ENCODE results near the gene ADRA1B. TPM values are rescaled to one million over a fixed set of nuclear protein-coding genes. Genes with fewer than 3 reads are reported as not detected.
A peak's percentile ranks its signal among the peaks of the same experiment; 100 is the strongest.

Gene ADRA1B
- total RNA-seq, 2 experiments from 2014 or later = not detected

- ATAC-seq (no peak), DNase-seq (no peak)
- no peaks in the 10 kb centered on the region for H3K36me3 Mint-ChIP-seq (ENCODE audit: low read depth)
- no peak overlapping the region for H3K27ac Mint-ChIP-seq
- H3K9me3 Mint-ChIP-seq (ENCODE audit: low read depth) = no peaks in the 10 kb centered on the region
- POLR2A ChIA-PET = no interaction called here
- peaks cover 38% of the 10 kb centered on the region for H3K27me3 Mint-ChIP-seq
- CTCF ChIA-PET = interaction anchor here (0.6 kb wide), 1 partner anchor 147 kb away, joined by 3 read pairs; no protein-coding TSS in a partner anchor
- intact Hi-C loops (cut with DNase I, micrococcal nuclease) = no loop called here
- H3K4me1 Mint-ChIP-seq = peaks cover 5% of the 10 kb centered on the region
- H3K4me3 Mint-ChIP-seq = no peak overlapping the region
Observed at GRCh38 chr5:159912033-159912800, 4.1 kb upstream of the ADRA1B start.

GRCh38 chr5:159913048-159913447 lies 3.2 kb upstream of the ADRA1B start:
- Mint-ChIP-seq H3K4me3 (no peak overlapping the region), H3K36me3 (ENCODE audit: low read depth) (no peaks in the 10 kb centered on the region), H3K4me1 (peaks cover 6% of the 10 kb centered on the region), H3K9me3 (ENCODE audit: low read depth) (no peaks in the 10 kb centered on the region), H3K27me3 (peaks cover 41% of the 10 kb centered on the region), H3K27ac (no peak overlapping the region)
- intact Hi-C loops (cut with DNase I, micrococcal nuclease) = no loop called here
- ChIA-PET CTCF (interaction anchor here (1.1 kb wide), 1 partner anchor 49 kb away, joined by 3 read pairs; no protein-coding TSS in a partner anchor), POLR2A (no interaction called here)
- ATAC-seq (no peak), DNase-seq (no peak)

GRCh38 chr5:159913501-159913900 lies 2.8 kb upstream of the ADRA1B start:
- POLR2A ChIA-PET = no interaction called here
- DNase-seq (no peak), ATAC-seq (no peak)
- no peak overlapping the region for H3K27ac Mint-ChIP-seq
- no peaks in the 10 kb centered on the region for H3K36me3 Mint-ChIP-seq (ENCODE audit: low read depth)
- no peaks in the 10 kb centered on the region for H3K9me3 Mint-ChIP-seq (ENCODE audit: low read depth)
- H3K27me3 Mint-ChIP-seq = peaks cover 44% of the 10 kb centered on the region
- peaks cover 6% of the 10 kb centered on the region for H3K4me1 Mint-ChIP-seq
- CTCF ChIA-PET = interaction anchor here (0.7 to 1.1 kb wide), 2 partner anchors 49 to 428 kb away, joined by 3 read pairs; no protein-coding TSS in a partner anchor
- H3K4me3 Mint-ChIP-seq = no peak overlapping the region
- intact Hi-C loops (cut with DNase I, micrococcal nuclease) = no loop called here

DNA sequence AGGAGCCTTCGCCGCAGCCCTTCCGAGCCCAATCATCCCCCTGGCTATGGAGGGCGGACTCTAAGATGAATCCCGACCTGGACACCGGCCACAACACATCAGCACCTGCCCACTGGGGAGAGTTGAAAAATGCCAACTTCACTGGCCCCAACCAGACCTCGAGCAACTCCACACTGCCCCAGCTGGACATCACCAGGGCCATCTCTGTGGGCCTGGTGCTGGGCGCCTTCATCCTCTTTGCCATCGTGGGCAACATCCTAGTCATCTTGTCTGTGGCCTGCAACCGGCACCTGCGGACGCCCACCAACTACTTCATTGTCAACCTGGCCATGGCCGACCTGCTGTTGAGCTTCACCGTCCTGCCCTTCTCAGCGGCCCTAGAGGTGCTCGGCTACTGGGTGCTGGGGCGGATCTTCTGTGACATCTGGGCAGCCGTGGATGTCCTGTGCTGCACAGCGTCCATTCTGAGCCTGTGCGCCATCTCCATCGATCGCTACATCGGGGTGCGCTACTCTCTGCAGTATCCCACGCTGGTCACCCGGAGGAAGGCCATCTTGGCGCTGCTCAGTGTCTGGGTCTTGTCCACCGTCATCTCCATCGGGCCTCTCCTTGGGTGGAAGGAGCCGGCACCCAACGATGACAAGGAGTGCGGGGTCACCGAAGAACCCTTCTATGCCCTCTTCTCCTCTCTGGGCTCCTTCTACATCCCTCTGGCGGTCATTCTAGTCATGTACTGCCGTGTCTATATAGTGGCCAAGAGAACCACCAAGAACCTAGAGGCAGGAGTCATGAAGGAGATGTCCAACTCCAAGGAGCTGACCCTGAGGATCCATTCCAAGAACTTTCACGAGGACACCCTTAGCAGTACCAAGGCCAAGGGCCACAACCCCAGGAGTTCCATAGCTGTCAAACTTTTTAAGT lies 819 bp downstream of the ADRA1B start:
- Mint-ChIP-seq H3K4me3 (peak overlapping the region; percentile 5), H3K9me3 (ENCODE audit: low read depth) (no peaks in the 10 kb centered on the region)
- CTCF ChIA-PET = interaction anchor here (0.6 to 3.3 kb wide), 4 partner anchors 10 to 472 kb away, joined by 3 to 10 read pairs (median 4); no protein-coding TSS in a partner anchor

DNA sequence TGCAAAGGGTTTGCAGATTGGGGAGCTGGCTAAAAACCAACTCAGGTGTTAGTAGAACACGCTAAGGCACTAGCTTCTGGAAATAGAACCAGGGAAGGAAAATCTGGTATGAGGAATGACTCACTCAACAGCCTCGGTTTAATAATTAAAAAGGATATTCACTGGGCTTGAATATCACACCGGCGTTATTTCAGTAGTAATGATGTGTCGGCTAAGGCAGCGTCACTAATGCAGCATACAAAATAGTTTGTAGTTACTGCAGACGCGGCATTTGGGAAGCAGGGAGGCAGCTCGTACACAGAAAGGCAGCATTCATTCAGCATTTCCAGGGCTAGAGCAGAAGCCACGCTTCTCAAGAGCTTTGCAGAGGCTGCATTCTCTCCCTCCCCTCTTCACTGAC lies 1.7 kb downstream of the ADRA1B start:
- H3K4me1 Mint-ChIP-seq = peaks cover 6% of the 10 kb centered on the region
- intact Hi-C loops (cut with DNase I, micrococcal nuclease) = loop anchor here (2.0 to 5.0 kb wide), 4 partner anchors 586 to 761 kb away; partner anchors contain the start of gene IL12B (in 2 of the 2)
- no peaks in the 10 kb centered on the region for H3K9me3 Mint-ChIP-seq (ENCODE audit: low read depth)
- no peaks in the 10 kb centered on the region for H3K36me3 Mint-ChIP-seq (ENCODE audit: low read depth)
- ATAC-seq = no peak
- DNase-seq = no peak
- H3K4me3 Mint-ChIP-seq = no peak overlapping the region
- no peak overlapping the region for H3K27ac Mint-ChIP-seq
- peaks cover 45% of the 10 kb centered on the region for H3K27me3 Mint-ChIP-seq
- ChIA-PET CTCF (interaction anchor here (1.0 to 3.3 kb wide), 2 partner anchors 11 to 473 kb away, joined by 4 to 10 read pairs; no protein-coding TSS in a partner anchor), POLR2A (no interaction called here)

More for the DNA sequence above, 819 bp downstream of the ADRA1B start:
- intact Hi-C loops (cut with DNase I, micrococcal nuclease) = loop anchor here (1.0 to 5.0 kb wide), 6 partner anchors 401 to 760 kb away; partner anchors contain the start of gene IL12B (in 1 of the 2)
- H3K27me3 Mint-ChIP-seq = peaks cover 48% of the 10 kb centered on the region
- H3K4me1 Mint-ChIP-seq = peaks cover 6% of the 10 kb centered on the region
- no peak overlapping the region for H3K27ac Mint-ChIP-seq
- ATAC-seq = no peak
- DNase-seq = no peak
- H3K36me3 Mint-ChIP-seq (ENCODE audit: low read depth) = no peaks in the 10 kb centered on the region
- POLR2A ChIA-PET = no interaction called here

GRCh38 chr5:159921721-159922120 lies 5.4 kb downstream of the ADRA1B start:
- ChIA-PET CTCF (interaction anchor here (0.5 kb wide), 1 partner anchor 406 kb away, joined by 3 read pairs; no protein-coding TSS in a partner anchor), POLR2A (no interaction called here)
- Mint-ChIP-seq H3K36me3 (ENCODE audit: low read depth) (no peaks in the 10 kb centered on the region), H3K4me3 (no peak overlapping the region), H3K27ac (no peak overlapping the region), H3K27me3 (peaks cover 35% of the 10 kb centered on the region), H3K9me3 (ENCODE audit: low read depth) (no peaks in the 10 kb centered on the region), H3K4me1 (peaks cover 4% of the 10 kb centered on the region)
- no peak for DNase-seq
- intact Hi-C loops (cut with DNase I, micrococcal nuclease) = no loop called here
- no peak for ATAC-seq

DNA sequence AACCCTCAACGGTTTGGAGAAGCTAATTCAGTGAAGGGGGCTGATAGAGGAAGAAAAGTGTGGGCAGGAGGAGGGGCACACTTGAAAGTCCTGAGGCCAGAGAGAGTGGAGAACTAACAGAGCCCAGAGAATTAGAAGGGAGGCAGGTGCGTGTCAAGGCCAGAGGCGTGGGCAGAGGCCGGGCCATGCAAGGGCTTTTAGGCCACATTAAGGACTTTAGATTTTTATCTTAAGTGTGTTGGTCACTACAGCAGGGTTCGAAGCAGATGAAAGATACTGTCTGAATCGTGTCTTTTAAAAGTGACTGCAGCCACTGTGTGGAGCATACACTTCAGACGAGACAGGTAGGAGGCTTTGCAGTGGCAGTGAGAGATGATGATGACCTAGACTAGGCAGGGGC lies 6.7 kb downstream of the ADRA1B start:
- DNase-seq (no peak), ATAC-seq (no peak)
- Mint-ChIP-seq H3K27ac (no peak overlapping the region), H3K4me3 (no peak overlapping the region), H3K4me1 (no peaks in the 10 kb centered on the region), H3K27me3 (peaks cover 28% of the 10 kb centered on the region), H3K36me3 (ENCODE audit: low read depth) (no peaks in the 10 kb centered on the region), H3K9me3 (ENCODE audit: low read depth) (no peaks in the 10 kb centered on the region)
- ChIA-PET CTCF (no interaction called here), POLR2A (no interaction called here)
- intact Hi-C loops (cut with DNase I, micrococcal nuclease) = no loop called here

- no peak overlapping the region for H3K27ac Mint-ChIP-seq
- intact Hi-C loops (cut with DNase I, micrococcal nuclease) = no loop called here
- no peaks in the 10 kb centered on the region for H3K9me3 Mint-ChIP-seq (ENCODE audit: low read depth)
- peaks cover 28% of the 10 kb centered on the region for H3K27me3 Mint-ChIP-seq
- H3K4me1 Mint-ChIP-seq = no peaks in the 10 kb centered on the region
- H3K4me3 Mint-ChIP-seq = no peak overlapping the region
- H3K36me3 Mint-ChIP-seq (ENCODE audit: low read depth) = no peaks in the 10 kb centered on the region
- CTCF ChIA-PET = interaction anchor here (0.6 kb wide), 1 partner anchor 65 kb away, joined by 3 read pairs; no protein-coding TSS in a partner anchor
- ATAC-seq (no peak), DNase-seq (no peak)
- POLR2A ChIA-PET = no interaction called here
Observed at GRCh38 chr5:159928122-159928909, 12.0 kb downstream of the ADRA1B start.

DNA sequence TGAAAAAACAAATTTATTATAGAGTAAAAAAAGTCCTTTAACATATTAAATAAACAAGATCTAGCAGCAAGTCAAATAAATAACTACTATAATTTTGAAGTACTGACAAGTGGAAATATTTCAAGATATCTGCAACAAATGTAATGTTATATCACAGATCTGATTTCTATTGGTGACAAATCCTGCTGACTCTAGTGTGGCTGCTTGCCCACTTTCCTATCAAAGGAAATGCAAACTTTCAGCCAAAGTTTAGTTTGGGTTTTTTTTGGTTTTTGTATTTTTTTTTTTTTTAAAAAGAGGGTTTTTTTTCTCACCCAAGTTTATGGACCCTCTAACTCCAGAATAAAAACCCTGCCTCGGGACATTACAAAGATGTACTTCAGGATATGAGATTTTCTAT lies 12.9 kb downstream of the ADRA1B start:
- no peak overlapping the region for H3K27ac Mint-ChIP-seq
- H3K4me1 Mint-ChIP-seq = no peaks in the 10 kb centered on the region
- H3K27me3 Mint-ChIP-seq = peaks cover 28% of the 10 kb centered on the region
- ATAC-seq (no peak), DNase-seq (no peak)
- no peak overlapping the region for H3K4me3 Mint-ChIP-seq
- H3K9me3 Mint-ChIP-seq (ENCODE audit: low read depth) = no peaks in the 10 kb centered on the region
- CTCF ChIA-PET = no interaction called here
- intact Hi-C loops (cut with DNase I, micrococcal nuclease) = no loop called here
- POLR2A ChIA-PET = no interaction called here
- H3K36me3 Mint-ChIP-seq (ENCODE audit: low read depth) = no peaks in the 10 kb centered on the region

- H3K27me3 Mint-ChIP-seq = peaks cover 14% of the 10 kb centered on the region
- H3K4me1 Mint-ChIP-seq = no peaks in the 10 kb centered on the region
- DNase-seq (no peak), ATAC-seq (no peak)
- no peak overlapping the region for H3K4me3 Mint-ChIP-seq
- H3K27ac Mint-ChIP-seq = no peak overlapping the region
- H3K36me3 Mint-ChIP-seq (ENCODE audit: low read depth) = no peaks in the 10 kb centered on the region
- ChIA-PET POLR2A (no interaction called here), CTCF (interaction anchor here (0.5 to 1.0 kb wide), 2 partner anchors 14 kb away, joined by 3 read pairs; no protein-coding TSS in a partner anchor)
- H3K9me3 Mint-ChIP-seq (ENCODE audit: low read depth) = no peaks in the 10 kb centered on the region
- intact Hi-C loops (cut with DNase I, micrococcal nuclease) = no loop called here
Observed at GRCh38 chr5:159933531-159934485, 17.5 kb downstream of the ADRA1B start.

Measured in activated CD4-positive, alpha-beta T cell treated with anti-CD3 and anti-CD28 coated beads for 36 hours (primary cell).